Stimulated activated CD4-positive, alpha-beta T cell treated with anti-CD3 and anti-CD28 coated beads, TNF-alpha, amount 100 ng/mL, for 48 hours (primary cell): Measurements from ENCODE around the gene IL13RA1.
A peak's percentile ranks its signal among the peaks of the same experiment; 100 is the strongest.
"Not testable (repeated sequence)": the region's sequence is repeated elsewhere in the genome, so short reads cannot be mapped to it uniquely, and the experiment has no call there.

ENCODE experiments used
- DNase-seq, 3 donors: peaks; one replicate each; pipeline ENCODE4 v3.0.0-alpha.2; 2020; ENCODE audit warnings: low read depth in 3 of 3

Gene IL13RA1

DNA sequence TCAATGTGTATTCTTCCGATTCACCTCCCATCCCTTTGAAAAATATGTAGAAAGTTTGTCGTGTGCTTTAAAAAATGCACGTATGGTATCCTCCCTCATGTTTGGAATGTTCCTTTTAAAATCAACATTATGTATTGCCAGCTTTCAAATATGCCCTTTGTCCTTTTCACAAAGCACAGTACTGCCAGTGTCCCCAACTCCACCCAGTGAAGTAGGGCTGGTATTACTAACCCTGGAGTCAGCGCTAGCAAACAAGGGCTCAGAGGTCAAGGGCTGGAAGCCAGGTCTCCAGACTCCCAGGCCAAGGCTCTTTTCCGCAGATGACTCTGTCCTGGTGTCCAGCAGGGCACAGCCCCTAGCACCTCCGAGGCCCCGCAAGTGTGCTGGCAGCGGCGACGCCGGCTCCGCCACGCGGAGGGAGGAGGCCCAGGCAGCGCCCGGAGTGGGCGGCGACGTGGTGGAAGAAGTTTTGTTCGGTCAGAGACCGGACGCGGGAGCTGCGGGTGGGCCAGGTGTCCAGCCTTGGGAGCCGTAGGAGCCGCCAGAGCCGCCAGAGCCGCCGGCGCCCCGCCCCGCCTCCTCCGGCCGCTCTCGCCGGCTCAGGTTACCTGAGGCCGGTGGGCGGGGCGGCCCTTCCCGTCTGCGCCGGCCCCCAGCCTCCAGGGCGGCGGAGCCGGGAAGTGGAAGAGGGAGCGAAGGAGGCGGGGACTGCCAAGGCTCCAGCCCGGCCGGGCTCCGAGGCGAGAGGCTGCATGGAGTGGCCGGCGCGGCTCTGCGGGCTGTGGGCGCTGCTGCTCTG, at the start of gene IL13RA1:
Gene IL13RA1 (plus strand): TSS at position 720 of the 799 bp plus-strand sequence. CDS start 33 bp downstream, at position 753.
- DNase-seq, result peak in 1 of 3 donors; percentile 8

DNA sequence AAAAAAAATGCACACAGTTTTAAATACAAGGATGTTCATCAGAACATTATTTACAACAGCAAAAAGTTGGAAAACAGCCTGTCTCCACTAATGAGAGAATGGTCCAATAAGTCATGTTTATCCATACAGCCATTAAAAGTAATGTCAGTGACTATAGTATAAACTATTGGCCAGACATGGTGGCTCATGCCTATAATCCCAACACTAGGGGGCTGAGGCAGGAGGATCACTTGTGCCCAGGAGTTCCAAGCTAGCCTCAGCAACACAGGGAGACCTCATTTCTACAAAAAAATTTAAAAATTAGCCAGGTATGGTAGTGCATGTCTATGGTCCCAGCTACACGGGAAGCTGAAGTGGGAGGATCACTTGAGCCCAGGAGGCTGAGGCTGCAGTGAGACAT, 48.1 kb upstream of the IL13RA1 start:
- DNase-seq, result no peak

DNA sequence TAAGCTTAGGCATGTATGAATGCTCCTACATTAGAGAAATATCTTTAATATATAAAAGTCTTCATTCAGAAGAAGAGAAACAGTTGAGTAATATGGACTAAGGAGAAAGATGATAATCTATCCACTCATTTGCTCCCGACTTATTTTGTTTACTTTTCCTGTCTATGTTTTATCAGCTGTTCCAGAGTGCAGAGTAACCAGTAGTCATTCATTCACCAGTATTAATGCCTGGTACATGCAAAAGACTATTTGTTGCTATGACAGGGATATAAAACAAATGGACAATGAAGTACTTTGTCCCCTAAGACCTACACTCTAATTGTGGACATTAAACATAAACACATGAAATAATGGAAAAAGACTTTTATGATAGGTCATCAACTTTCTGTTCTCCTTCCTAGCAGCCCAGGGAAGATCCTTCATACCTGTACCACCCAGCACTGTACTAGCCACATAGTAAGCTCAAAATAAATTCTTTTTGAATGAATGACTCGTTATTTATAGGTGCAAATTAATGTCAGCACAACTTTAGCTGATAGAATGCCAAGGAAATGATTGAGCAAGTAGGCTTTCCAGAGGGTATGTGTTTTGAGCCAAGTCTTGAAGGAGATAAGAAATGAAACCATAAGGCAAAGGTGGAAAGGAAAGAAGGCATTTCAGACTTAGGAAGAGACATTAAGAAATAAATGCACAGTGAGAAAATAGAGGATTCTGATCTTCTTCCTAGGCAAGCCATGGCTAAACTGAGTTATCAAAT, 45.0 kb upstream of the IL13RA1 start:
- DNase-seq, result no peak

DNA sequence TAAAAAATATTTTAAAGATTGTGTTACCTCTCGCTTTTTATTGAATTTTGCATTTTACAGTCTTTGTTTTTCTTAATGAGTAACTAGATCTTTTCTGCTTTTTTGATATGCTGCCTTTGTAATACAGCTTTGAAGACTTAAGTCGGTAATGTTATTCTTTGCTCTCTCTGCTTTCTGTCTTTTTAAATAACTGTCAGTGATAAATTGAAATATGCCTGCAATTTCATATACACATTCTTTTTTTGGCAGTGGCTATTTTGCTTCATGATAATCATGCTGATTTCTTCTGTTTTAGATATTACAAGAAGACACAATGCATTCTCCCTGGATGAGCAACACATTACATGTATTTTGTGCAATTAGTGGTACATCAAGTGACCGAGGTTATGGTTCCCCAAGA, 42.0 kb upstream of the IL13RA1 start:
- no peak for DNase-seq

DNA sequence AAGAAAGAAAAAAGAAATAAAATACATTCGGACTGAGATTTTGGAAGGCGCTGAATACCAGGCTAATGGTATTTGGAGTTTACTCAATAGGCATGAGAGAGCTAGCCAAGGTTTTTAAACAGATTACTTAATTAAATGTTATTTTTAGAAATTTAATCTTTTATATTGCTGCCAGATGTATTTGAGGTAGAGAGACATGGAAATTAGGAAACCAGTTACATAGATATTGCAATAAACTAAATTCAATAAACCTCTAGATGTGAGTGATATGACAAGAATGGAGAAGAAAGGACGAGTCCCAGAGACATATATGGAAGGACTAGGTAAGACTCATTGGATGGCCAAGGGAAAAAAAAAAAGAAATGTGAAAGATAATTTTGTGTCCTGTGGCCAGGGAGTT, 38.5 kb upstream of the IL13RA1 start:
- DNase-seq, result no peak

DNA sequence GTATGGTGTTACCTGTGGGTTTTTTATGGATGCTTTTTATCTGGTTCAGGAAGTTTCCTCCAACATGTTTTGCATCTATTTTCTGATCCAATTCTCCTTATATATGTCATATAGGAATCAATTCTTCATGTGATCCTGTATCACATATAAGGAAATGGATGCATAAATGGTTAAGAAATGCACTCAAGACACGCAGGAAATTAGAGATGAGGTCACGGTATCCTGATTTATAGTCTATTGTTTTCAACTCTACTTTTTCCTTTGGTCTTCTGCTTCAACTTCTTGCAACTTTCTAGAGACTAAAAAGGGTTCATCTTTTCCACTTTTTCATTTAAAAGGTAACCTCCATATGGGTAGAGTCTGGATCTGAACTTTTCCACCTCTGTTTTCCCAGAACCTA, 33.6 kb upstream of the IL13RA1 start:
- DNase-seq, result no peak

DNA sequence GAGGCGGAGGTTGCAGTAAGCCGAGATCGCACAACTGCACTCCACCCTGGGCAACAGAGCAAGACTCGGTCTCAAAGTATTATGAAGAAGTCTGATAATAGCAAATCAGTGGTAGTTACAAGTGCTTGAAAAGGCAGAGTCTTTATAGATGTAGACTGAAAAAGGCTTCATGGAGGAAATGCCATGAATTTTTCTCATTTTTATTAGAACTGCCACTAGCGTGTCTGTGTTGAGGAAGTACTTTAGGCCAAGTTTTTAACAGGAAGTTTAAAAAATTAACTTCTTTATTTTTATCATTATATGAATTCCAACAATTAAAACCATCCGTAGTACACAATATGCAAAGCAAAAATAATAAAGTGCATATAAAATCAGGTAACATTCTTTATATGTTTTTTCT, 32.8 kb upstream of the IL13RA1 start:
- no peak for DNase-seq

DNA sequence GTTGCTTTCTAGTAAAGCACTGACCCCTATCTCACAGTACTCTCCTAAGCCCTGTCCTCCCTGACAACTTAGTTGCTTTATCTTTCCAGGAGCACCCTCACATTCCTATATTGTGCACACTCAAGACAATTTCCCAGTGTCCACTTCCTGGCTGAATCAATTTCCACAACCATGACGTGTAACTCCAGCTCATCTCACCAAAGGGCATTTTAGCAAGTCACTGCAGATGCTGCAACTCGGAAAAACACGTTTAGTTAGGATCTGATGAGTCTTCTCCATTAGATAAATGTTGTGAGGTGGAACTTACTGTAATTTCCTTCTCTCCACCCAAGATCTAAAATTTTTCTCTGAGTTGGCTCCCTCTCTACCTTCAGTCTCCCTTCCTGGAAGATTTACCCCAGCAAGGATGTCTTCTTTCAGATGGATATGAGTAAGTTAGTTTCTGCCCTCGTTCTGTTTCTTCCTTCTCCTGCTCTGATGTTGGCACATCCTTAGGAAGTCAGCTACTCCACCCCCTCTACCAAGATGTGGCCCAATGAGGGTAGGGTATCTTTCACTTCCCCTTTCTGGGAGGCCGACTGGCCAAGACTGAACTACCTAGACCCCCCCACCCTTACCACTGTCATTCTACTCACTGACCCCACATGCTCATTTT, 28.8 kb upstream of the IL13RA1 start:
- no peak for DNase-seq

DNA sequence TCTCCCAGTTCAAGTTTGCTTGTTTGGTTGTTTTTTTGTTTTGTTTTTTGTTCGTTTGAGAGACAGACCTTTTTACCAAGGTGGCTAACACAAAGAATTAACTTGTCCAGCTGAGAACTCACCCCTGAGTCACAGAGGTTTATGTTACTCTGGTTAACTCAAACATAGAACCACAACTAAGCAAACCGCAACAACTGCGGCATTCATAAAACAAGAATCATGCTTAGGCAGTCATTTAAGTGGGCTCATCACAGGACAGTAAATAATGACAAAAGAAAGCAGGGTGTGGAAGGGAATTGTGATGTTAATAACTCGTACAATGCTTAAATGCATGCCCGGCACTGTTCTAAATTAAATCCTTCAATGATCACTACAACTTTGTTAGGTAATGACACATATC, 24.7 kb upstream of the IL13RA1 start:
- DNase-seq, result no peak

DNA sequence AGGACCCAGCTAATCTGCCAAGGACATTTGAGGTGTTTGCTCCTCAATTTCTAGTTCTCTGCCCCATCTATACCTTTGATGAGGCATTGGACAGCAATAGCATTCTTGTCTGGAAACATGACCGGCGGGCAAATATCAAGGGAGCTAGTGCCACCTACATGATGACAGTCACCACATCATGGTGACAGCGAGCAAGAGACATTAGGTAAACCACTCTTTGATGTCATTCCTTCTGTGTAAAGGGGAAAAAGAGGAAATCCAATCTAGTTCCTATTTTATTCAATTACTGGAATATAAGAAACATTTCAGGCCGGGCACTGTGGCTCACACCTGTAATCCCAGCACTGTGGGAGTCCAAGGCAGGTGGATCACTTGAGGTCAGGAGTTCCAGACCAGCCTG, 20.7 kb upstream of the IL13RA1 start:
- no peak for DNase-seq

DNA sequence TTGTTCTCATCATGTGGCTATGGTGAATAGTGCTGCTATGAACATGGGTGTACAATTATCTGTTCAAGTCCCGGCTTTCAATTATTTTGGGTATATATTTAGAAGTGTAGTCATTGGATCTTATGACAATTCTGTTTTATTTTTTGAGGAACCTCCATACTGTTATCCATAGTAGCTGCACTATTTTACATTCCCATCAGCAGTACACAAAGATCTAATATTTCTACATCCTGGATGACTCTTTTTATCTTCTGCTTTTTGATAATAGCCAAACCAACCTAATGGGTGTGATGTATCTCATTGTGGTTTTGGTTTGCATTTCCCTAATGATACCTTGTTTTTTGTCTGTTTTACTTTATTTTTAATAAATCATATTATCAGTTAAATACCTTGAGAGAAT, 12.9 kb upstream of the IL13RA1 start:
- DNase-seq, result no peak

DNA sequence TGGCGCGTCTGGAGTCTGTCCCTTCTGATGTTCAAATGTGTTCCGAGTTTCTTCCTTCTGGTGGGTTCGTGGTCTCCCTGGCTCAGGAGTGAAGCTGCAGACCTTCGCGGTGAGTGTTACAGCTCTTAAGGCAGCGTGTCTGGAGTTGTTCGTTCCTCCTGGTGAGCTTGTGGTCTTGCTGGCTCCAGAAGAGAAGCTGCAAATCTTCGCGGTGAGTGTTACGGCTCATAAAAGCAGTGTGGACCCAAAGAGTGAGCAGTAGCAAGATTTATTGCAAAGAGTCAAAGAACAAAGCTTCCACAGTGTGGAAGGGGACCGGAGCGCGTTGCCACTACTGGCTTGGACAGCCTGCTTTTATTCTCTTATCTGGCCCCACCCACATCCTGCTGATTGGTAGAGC, 11.5 kb upstream of the IL13RA1 start:
- DNase-seq, result not testable (repeated sequence)

DNA sequence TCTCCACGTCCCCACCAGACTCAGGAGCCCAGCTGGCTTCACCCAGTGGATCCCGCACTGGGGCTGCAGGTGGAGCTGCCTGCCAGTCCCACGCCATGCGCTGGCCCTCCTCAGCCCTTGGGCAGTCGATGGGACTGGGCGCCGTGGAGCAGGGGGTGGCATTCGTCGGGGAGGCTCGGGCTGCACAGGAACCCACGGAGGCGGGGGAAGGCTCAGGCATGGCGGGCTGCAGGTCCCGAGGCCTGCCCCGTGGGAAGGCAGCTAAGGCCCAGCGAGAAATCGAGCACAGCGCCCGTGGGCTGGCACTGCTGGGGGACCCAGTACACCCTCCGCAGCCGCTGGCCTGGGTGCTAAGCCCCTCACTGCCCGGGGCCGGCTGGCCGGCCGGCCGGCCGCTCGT, 10.6 kb upstream of the IL13RA1 start:
- not testable (repeated sequence) for DNase-seq

DNA sequence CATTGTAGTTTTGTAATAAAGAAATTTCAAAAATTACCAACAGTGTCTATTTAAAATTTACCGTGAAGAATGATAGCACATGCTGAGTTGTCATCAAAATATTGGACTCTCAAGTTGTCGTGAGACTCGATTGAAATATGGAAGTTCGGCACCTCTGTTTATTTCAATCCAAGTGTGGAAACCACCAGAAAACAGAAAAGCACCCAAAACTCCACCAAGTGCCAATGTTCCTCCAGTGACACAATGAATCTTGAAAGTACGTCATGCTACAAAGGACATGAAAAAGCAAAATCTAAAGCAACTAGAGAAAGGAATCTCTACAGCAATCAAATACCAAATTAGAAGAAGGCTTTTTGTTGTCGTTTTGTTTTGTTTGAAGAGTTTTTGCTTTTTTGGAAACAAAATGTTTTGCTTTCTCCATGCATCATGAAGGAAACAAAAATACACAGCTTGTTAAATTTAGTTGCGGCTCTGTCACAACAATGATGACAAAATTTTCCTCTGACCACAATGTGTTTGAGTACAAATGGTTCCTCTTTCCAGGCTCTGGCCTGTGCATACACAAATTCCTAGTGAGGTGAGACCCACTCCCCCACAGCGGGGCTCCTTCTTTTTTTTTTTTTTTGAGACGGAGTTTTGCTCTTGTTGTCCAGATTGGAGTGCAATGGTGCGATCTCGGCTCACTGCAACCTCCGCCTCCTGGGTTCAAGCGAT, 9.6 kb upstream of the IL13RA1 start:
- DNase-seq, result no peak

DNA sequence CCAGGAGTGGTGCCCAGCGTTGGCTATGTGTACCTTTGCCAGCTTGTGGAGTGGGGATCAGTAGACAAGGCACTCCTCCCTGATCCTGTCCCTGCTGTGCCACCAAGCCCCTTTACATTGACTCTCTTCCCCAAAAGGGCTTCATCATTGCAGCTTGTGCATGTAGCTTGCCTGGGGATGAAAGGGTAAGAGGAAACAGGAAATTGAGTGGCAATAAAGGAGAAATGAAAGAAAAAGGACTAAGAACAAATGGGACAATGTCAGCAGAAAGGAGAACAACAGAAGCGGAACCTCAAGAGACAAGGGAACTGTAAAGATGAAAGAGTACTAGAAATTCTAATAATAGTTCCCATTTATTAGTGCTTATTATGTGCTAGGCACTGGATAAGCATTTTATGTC, 8.7 kb upstream of the IL13RA1 start:
- DNase-seq, result no peak

DNA sequence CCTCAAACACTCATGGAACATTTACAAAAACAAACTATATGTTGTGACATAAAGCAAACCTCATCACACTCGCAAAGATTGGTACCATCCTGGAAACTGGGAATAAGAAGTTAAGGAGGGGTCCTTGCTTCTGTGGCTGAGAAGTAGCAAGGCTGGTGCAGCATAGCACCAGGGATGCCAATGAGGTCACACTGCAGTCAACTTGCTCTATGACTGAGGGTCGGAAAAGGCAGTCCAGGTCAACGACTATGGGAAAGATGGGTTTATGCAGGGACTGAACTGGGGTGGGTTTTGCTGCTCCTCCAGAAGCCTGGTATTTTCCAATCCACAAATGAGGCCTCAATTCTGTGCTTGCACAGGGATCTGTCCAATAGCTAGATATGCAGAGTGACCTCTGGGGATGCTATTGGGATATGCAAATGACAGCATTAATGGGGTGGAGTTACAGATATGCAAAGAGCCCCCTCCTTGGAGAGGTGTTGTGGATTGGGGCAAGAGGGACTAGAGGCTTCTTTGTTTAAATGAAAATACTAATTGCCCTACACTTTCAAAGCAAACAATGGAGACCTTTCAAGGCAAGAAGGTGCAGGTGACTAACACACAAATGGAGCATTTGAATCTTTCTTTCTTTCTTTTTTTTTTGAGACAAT, 7.2 kb upstream of the IL13RA1 start:
- no peak for DNase-seq

DNA sequence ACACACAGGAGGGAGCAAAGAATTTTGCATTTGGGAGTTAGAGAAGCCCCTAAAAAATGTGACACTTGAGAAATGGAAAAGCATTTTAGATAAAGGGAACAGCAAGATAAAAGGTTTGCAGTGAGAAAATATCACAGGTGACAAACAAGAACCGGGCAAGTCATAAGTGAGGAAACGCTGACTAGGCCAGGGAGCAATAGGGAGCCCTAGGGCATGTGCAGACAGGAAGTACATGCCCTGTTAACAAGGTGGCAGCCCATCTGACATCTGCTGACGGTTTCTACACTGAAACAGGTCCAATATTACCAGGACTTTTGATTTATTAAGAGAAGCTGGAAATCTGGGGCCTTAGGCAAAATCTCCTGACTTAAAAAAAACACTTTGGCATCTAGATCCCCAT, 4.0 kb upstream of the IL13RA1 start:
- DNase-seq, result no peak

DNA sequence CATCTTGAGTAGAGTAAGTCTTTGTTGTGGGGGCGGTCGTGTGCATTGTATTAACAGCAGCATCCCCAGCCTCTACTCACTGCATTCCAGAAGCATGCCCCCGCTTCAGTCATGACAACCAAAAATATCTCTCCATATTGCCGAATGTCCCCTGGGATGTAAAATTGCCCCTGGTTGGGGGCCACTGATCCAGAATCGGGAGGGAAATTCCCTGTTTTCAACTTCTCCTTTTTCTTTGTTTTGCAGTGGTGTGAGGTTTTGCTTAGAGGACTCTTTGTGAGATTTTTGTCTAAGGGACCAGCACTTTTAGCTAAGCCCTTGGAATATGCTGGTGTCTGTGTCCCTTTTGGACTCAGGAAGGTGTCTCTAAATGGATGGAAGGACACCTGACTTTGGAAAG, 3.0 kb upstream of the IL13RA1 start:
- DNase-seq, result no peak

DNA sequence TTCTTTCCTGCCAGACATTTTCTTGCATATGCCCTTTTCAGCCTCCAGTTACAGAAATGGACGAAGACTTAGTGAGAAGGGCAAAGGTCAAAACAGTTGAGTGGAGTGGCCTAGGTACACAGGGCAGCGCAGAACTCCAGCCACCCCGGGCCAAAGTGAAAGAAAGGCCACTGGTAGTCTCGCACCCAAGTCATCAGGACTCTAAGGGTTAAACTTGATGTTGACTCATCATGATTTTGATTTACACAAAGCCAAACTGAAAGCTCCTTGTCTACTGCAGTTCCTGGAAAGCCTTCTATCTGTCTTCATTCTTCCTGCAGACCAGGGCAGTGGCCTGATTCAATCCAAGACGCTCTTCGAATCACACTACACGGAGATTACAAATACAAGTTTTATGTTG, 2.6 kb upstream of the IL13RA1 start:
- no peak for DNase-seq

DNA sequence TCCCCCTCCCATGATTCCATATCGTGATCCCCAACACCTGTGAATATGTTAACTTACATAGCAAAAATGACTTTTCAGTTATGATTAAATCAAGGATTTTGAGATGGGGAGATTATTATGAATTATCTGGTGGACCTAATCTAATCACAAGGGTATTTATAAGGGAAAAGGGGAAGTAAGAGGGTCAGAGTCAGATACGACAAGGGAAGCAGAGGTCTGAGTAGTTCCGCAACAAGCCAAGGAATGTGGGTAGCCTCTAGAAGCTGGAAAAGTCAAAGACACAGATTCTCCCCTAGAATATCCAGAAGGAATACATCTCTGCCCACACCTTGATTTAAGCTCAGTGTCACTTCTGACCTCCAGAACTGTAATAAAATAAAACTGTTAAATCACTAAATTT, 1.0 kb upstream of the IL13RA1 start:
- no peak for DNase-seq

DNA sequence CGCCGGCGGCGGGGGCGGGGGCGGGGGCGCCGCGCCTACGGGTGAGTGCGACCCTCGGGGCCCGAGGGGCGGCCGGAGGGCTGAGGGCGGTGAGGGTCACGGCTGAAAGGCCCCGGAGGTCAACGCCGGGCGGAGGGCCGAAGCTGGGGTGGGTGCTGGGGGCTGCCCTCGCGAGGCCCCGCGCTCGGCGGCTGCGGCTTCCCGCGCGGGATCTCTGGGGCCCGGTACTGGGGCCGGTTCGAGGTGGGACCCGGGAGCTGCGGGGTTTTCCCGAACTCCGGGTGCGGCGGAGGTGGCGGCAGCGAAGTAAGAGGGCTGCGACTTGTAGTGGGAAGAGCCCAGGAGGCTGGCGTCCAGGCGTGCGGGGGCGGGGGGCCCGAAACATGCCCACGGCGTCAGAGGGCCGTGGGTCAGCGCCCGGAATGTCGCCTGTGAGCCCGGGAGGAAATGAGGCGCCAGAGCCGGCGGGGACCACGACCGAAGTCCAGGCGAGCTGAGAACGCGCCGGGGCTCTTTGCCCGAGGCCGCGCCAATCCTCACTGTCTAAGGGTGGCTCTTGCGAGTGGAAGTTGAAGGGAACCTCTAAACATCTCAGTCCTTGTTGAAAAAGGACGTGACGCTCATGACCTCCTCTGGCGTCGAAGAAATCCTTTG, 407 bp downstream of the IL13RA1 start:
- no peak for DNase-seq
